ENCODE results near the gene ZNF500. TPM values are rescaled to one million over a fixed set of nuclear protein-coding genes. Genes with fewer than 3 reads are reported as not detected.

Gene ZNF500
- total RNA-seq, 2 donors from 2014 or later: 6.1 to 21.2 TPM

DNA sequence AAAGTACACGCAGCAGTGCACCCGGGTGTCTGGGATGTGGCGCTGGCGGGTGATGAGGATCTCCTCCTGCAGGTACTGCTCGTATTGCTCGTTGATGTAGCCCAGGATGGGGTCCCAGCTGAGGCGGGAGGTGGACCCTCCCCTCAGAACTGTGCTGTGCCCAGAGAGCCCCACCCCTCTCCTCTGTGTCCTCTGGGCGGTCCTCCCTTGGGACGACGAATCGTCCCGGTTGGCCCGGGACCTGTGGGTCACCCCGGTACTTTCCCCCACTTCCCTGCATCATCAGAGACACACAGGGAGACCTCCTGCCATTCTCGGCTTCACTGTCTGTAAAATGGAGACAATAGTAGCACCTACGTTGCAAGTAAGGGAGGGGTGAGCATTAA, 17.0 kb upstream of the ZNF500 start:
- ATAC-seq (ENCODE audit: insufficient number of reproducible peaks, low FRiP score, low read depth): no peak
- no peak for DNase-seq (ENCODE audit: low spot score)
- no peaks in the 10 kb centered on the region for H3K27me3 ChIP-seq (replicated peaks; ENCODE audit: insufficient read depth)
- H3K9me3 ChIP-seq: no peaks in the 10 kb centered on the region
- TF ChIP-seq CTCF (IDR thresholded peaks at IDR 0.05): no peak
- no peaks in the 10 kb centered on the region for H3K36me3 ChIP-seq
- H3K4me3 ChIP-seq: no peak overlapping the region
- no peaks in the 10 kb centered on the region for H3K4me1 ChIP-seq (ENCODE audit: control insufficient read depth in 1 of 2, low read depth in 2 of 2)
- no peak overlapping the region for H3K27ac ChIP-seq

GRCh38 chr16:4783251-4783950, 16.4 kb upstream of the ZNF500 start:
- ATAC-seq (ENCODE audit: insufficient number of reproducible peaks, low FRiP score, low read depth) (no peak), DNase-seq (ENCODE audit: low spot score) (no peak)
- Histone ChIP-seq H3K36me3 (no peaks in the 10 kb centered on the region), H3K27me3 (replicated peaks; ENCODE audit: insufficient read depth) (no peaks in the 10 kb centered on the region), H3K4me1 (ENCODE audit: control insufficient read depth in 1 of 2, low read depth in 2 of 2) (no peaks in the 10 kb centered on the region), H3K27ac (no peak overlapping the region), H3K9me3 (no peaks in the 10 kb centered on the region), H3K4me3 (no peak overlapping the region)
- TF ChIP-seq CTCF (IDR thresholded peaks at IDR 0.05): no peak

GRCh38 chr16:4780235-4780634, 13.3 kb upstream of the ZNF500 start:
- Histone ChIP-seq H3K4me3 (no peak overlapping the region), H3K4me1 (ENCODE audit: control insufficient read depth in 1 of 2, low read depth in 2 of 2) (no peaks in the 10 kb centered on the region), H3K36me3 (no peaks in the 10 kb centered on the region), H3K27me3 (replicated peaks; ENCODE audit: insufficient read depth) (no peaks in the 10 kb centered on the region), H3K27ac (no peak overlapping the region), H3K9me3 (no peaks in the 10 kb centered on the region)
- ATAC-seq (ENCODE audit: insufficient number of reproducible peaks, low FRiP score, low read depth) (no peak), DNase-seq (ENCODE audit: low spot score) (no peak)
- no peak for TF ChIP-seq CTCF (IDR thresholded peaks at IDR 0.05)

DNA sequence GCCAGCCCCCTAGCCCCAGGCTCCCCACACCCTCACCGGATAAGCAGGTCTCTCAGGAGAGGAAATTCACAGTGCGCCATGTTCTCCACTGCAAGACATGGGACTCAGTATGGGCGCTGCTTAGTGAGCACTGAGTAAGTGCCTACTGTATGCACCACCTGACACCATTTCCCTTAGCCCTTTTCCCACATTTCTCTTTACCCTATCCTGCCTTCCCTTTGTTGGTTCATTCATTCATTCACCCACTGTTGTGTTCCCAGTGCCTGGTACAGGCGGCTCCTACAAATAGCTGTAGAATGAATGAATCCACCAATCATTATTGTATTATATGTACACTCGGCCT, 11.1 kb upstream of the ZNF500 start:
- H3K27me3 ChIP-seq (replicated peaks; ENCODE audit: insufficient read depth): no peaks in the 10 kb centered on the region
- TF ChIP-seq CTCF (IDR thresholded peaks at IDR 0.05): no peak
- no peak overlapping the region for H3K4me3 ChIP-seq
- H3K27ac ChIP-seq: no peak overlapping the region
- DNase-seq (ENCODE audit: low spot score): no peak
- H3K36me3 ChIP-seq: no peaks in the 10 kb centered on the region
- ATAC-seq (ENCODE audit: insufficient number of reproducible peaks, low FRiP score, low read depth): no peak
- no peaks in the 10 kb centered on the region for H3K4me1 ChIP-seq (ENCODE audit: control insufficient read depth in 1 of 2, low read depth in 2 of 2)
- H3K9me3 ChIP-seq: no peaks in the 10 kb centered on the region

DNA sequence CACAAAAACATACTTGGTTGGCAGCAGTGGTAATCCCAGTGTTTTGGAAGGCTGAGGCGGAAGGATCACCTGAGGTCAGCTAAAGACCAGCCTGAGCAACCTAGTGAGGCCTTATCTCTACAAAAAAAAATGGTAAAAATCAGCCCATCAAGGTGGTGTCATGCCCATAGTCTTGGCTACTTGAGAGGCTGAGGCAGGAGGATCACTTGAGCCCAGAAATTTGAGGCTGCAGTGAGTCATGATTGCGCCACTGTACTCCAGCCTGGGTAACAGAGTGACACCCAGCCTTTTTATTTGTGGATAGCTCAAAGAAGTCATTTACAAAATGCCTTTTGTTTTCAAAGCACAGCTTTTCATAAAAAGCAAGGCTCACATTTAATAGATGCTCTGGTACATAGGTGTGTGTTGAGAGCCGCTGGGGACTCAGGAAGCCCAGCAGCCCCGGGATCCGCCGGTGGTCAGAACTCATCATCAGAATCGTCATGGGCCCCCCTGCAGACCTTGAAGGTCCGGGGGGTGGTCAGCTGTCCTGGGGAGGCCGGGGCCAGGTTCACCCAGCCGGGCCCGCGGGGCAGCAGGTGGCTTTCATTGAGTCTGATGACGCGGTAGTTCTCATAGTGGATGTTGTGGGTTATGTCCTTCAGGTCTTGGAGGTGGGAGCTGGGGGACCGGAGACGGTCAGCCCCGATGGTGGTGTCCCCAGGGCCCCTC, 10.5 kb upstream of the ZNF500 start:
- no peak for ATAC-seq (ENCODE audit: insufficient number of reproducible peaks, low FRiP score, low read depth)
- no peak overlapping the region for H3K27ac ChIP-seq
- no peak overlapping the region for H3K4me3 ChIP-seq
- no peaks in the 10 kb centered on the region for H3K27me3 ChIP-seq (replicated peaks; ENCODE audit: insufficient read depth)
- H3K36me3 ChIP-seq: no peaks in the 10 kb centered on the region
- no peak for TF ChIP-seq CTCF (IDR thresholded peaks at IDR 0.05)
- no peaks in the 10 kb centered on the region for H3K9me3 ChIP-seq
- DNase-seq (ENCODE audit: low spot score): no peak
- no peaks in the 10 kb centered on the region for H3K4me1 ChIP-seq (ENCODE audit: control insufficient read depth in 1 of 2, low read depth in 2 of 2)
